MM.1S (cell line): ENCODE measurements around the gene IGSF9B.

Source experiments
- DNase-seq: peaks from one replicate; pipeline ENCODE4 v3.0.0-alpha.2; 2015
- H2AFZ ChIP-seq: fragments of 300-600 bp; sonication (generic); 2 replicates; pipeline ENCODE4 v1.6.0; 2016; ENCODE audit warnings: antibody characterized with exemption, low read length
- H3F3A ChIP-seq: fragments of 300-600 bp; sonication (generic); 2 replicates; pipeline ENCODE4 v1.6.1; 2016; ENCODE audit warnings: mild to moderate bottlenecking, antibody characterized with exemption, low read length, moderate library complexity, mixed read lengths; ENCODE audit not compliant: insufficient read depth
- H3K27ac ChIP-seq: fragments of 300-600 bp; sonication (generic); 2 replicates; pipeline ENCODE4 v1.5.1; 2016; ENCODE audit warnings: mild to moderate bottlenecking, low read length
- H3K27me3 ChIP-seq: fragments of 300-600 bp; sonication (generic); replicated peaks from 2 replicates; pipeline ENCODE4 v1.6.0; 2016; ENCODE audit warnings: low read length; ENCODE audit not compliant: insufficient read depth
- H3K36me3 ChIP-seq: fragments of 300-600 bp; sonication (generic); replicated peaks from 2 replicates; pipeline ENCODE4 v1.6.1; 2016; ENCODE audit warnings: mild to moderate bottlenecking, low read length, mixed read lengths; ENCODE audit not compliant: insufficient read depth
- H3K4me1 ChIP-seq: fragments of 300-600 bp; sonication (generic); 2 replicates; pipeline ENCODE4 v1.6.1; 2016; ENCODE audit warnings: low read length, mixed read lengths
- H3K4me2 ChIP-seq: fragments of 300-600 bp; sonication (generic); 2 replicates; pipeline ENCODE4 v1.6.0; 2016; ENCODE audit warnings: low read depth, low read length
- H3K4me3 ChIP-seq: fragments of 300-600 bp; sonication (generic); 2 replicates; pipeline ENCODE4 v1.5.1; 2016; ENCODE audit warnings: low read length, mixed read lengths
- H3K79me2 ChIP-seq: fragments of 300-600 bp; sonication (generic); 2 replicates; pipeline ENCODE4 v1.6.1; 2016; ENCODE audit warnings: mixed run types, low read length, mixed read lengths
- H3K9ac ChIP-seq: fragments of 300-600 bp; sonication (generic); 2 replicates; pipeline ENCODE4 v1.6.1; 2016; ENCODE audit warnings: low read length, mixed read lengths
- H3K9me2 ChIP-seq: fragments of 300-600 bp; sonication (generic); replicated peaks from 2 replicates; pipeline ENCODE4 v1.6.1; 2016; ENCODE audit warnings: mild to moderate bottlenecking, low read length, mixed read lengths; ENCODE audit not compliant: insufficient read depth
- H3K9me3 ChIP-seq: fragments of 300-600 bp; sonication (generic); replicated peaks from 2 replicates; pipeline ENCODE4 v1.6.1; 2016; ENCODE audit warnings: mild to moderate bottlenecking, low read length, mixed read lengths; ENCODE audit not compliant: insufficient read depth
- H4K20me1 ChIP-seq: fragments of 300-600 bp; sonication (generic); 2 replicates; pipeline ENCODE4 v1.6.1; 2016; ENCODE audit warnings: mild to moderate bottlenecking, low read length, moderate library complexity, mixed read lengths; ENCODE audit not compliant: insufficient read depth
- CTCF ChIP-seq: fragments of 300-600 bp; sonication (generic); IDR thresholded peaks from 2 replicates; pipeline ENCODE4 v1.5.1; 2016; ENCODE audit warnings: antibody characterized with exemption, low read length, mixed read lengths
- EZH2 ChIP-seq: fragments of 300-600 bp; sonication (generic); optimal IDR thresholded peaks from 2 replicates; pipeline ENCODE3; 2017; ENCODE audit warnings: low read depth, mild to moderate bottlenecking, antibody characterized with exemption, low read length, mixed read lengths
- EZH2phosphoT487 ChIP-seq: fragments of 300-600 bp; sonication (generic); IDR thresholded peaks from 2 replicates; pipeline ENCODE4 v1.6.1; 2018; ENCODE audit warnings: antibody characterized with exemption, low read length

IGSF9B gene

GRCh38 chr11:133966172-133966651 is 9.4 kb upstream of the IGSF9B start:
- no peak overlapping the region for H3K27ac ChIP-seq
- H3K27me3 ChIP-seq = no peaks in the 10 kb centered on the region
- H3K9me3 ChIP-seq = no peaks in the 10 kb centered on the region
- no peaks in the 10 kb centered on the region for H3K79me2 ChIP-seq
- no peak for DNase-seq
- no peak overlapping the region for H3K9ac ChIP-seq
- no peaks in the 10 kb centered on the region for H4K20me1 ChIP-seq
- no peak overlapping the region for H3K4me3 ChIP-seq
- TF ChIP-seq EZH2 = no peak
- TF ChIP-seq CTCF = no peak
- no peak for TF ChIP-seq EZH2phosphoT487
- H3K4me1 ChIP-seq = no peaks in the 10 kb centered on the region
- no peaks in the 10 kb centered on the region for H3K36me3 ChIP-seq
- H3F3A ChIP-seq = no peaks in the 10 kb centered on the region
- H3K9me2 ChIP-seq = no peaks in the 10 kb centered on the region
- no peak overlapping the region for H3K4me2 ChIP-seq
- no peak overlapping the region for H2AFZ ChIP-seq

- H3K9ac ChIP-seq = no peak overlapping the region
- DNase-seq = no peak
These were observed 8.3 kb upstream of the IGSF9B start for GRCh38 chr11:133965031-133965601.

GRCh38 chr11:133964356-133964755 is 7.6 kb upstream of the IGSF9B start:
- Histone ChIP-seq H4K20me1 (no peaks in the 10 kb centered on the region), H3K4me1 (no peaks in the 10 kb centered on the region), H3K27ac (no peak overlapping the region), H3K9ac (no peak overlapping the region), H3F3A (no peaks in the 10 kb centered on the region), H2AFZ (no peak overlapping the region), H3K27me3 (no peaks in the 10 kb centered on the region), H3K9me3 (no peaks in the 10 kb centered on the region), H3K9me2 (no peaks in the 10 kb centered on the region), H3K79me2 (no peaks in the 10 kb centered on the region), H3K36me3 (no peaks in the 10 kb centered on the region), H3K4me2 (no peak overlapping the region), H3K4me3 (no peak overlapping the region)
- TF ChIP-seq EZH2 = no peak
- TF ChIP-seq CTCF = no peak
- TF ChIP-seq EZH2phosphoT487 = no peak
- no peak for DNase-seq

More at GRCh38 chr11:133965031-133965601, 8.3 kb upstream of the IGSF9B start:
- Histone ChIP-seq H3K27me3 (no peaks in the 10 kb centered on the region), H3F3A (no peaks in the 10 kb centered on the region), H3K9me3 (no peaks in the 10 kb centered on the region), H3K27ac (no peak overlapping the region), H3K36me3 (no peaks in the 10 kb centered on the region), H3K9me2 (no peaks in the 10 kb centered on the region), H4K20me1 (no peaks in the 10 kb centered on the region), H3K79me2 (no peaks in the 10 kb centered on the region), H3K4me3 (no peak overlapping the region), H3K4me2 (no peak overlapping the region), H3K4me1 (no peaks in the 10 kb centered on the region), H2AFZ (no peak overlapping the region)
- TF ChIP-seq CTCF = no peak
- no peak for TF ChIP-seq EZH2
- no peak for TF ChIP-seq EZH2phosphoT487
